ENCODE data around the gene EGFR.

The EGFR gene

GRCh38 chr7:55255496-55256445, 237.0 kb downstream of the EGFR start:
- Histone ChIP-seq H3K4me1 (ENCODE audit: control insufficient read depth, insufficient read depth, low read length) (peaks cover 13% of the 10 kb centered on the region), H3K9me3 (ENCODE audit: control insufficient read depth, low read length) (no peaks in the 10 kb centered on the region), H3K9ac (ENCODE audit: low read length) (peak overlapping the region; percentile 56), H3K27me3 (ENCODE audit: control insufficient read depth, insufficient read depth, low read length) (peaks cover 25% of the 10 kb centered on the region), H3K4me3 (ENCODE audit: low read length) (peak overlapping the region; percentile 83), H3K36me3 (ENCODE audit: control insufficient read depth, insufficient read depth, low read length) (no peaks in the 10 kb centered on the region)

- H3K9me3 ChIP-seq (ENCODE audit: control insufficient read depth, low read length), result no peaks in the 10 kb centered on the region
- peaks cover 23% of the 10 kb centered on the region for H3K27me3 ChIP-seq (ENCODE audit: control insufficient read depth, insufficient read depth, low read length)
- no peak overlapping the region for H3K4me3 ChIP-seq (ENCODE audit: low read length)
- H3K4me1 ChIP-seq (ENCODE audit: control insufficient read depth, insufficient read depth, low read length), result peaks cover 13% of the 10 kb centered on the region
- H3K9ac ChIP-seq (ENCODE audit: low read length), result no peak overlapping the region
- H3K36me3 ChIP-seq (ENCODE audit: control insufficient read depth, insufficient read depth, low read length), result no peaks in the 10 kb centered on the region
Measured at GRCh38 chr7:55258631-55259030, 239.8 kb downstream of the EGFR start.

GRCh38 chr7:55260171-55260570, 241.4 kb downstream of the EGFR start:
- H3K27me3 ChIP-seq (ENCODE audit: control insufficient read depth, insufficient read depth, low read length), result peaks cover 9% of the 10 kb centered on the region
- H3K4me3 ChIP-seq (ENCODE audit: low read length), result no peak overlapping the region
- no peaks in the 10 kb centered on the region for H3K36me3 ChIP-seq (ENCODE audit: control insufficient read depth, insufficient read depth, low read length)
- no peak overlapping the region for H3K9ac ChIP-seq (ENCODE audit: low read length)
- no peaks in the 10 kb centered on the region for H3K9me3 ChIP-seq (ENCODE audit: control insufficient read depth, low read length)
- H3K4me1 ChIP-seq (ENCODE audit: control insufficient read depth, insufficient read depth, low read length), result peaks cover 7% of the 10 kb centered on the region

DNA sequence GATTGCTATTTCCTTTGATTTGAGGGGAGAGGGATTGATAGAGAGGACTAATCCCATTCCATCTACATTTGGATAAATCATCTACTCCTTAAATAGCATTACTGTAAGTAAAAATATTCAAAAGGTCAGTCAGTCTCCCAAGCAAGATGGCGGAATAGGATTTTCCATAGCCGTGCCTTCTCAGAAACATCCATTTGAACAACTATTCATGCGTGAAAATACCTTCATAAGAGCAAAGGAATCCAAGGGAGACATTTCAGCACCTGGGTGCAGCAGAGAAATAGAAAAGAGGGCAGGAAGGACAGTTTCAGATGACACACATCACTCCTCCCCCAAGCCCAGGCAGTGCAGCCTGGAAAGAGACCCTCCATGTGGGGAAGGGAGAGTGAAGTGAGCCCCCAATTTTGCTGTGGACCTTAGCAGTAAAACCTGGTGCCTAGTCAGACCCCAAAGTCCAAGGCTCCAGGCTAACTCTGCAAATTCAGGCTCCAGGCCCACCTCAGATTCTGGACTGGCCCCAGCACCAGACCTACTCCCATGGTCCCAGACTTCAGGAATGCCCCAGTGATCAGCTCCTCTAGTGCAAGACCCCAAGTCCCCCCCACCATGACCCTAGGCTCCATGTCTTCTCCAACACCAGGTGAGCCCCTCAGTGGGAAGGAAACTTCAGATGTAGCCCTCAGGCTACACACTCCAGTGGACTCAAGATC, 242.0 kb downstream of the EGFR start:
- Histone ChIP-seq H3K27me3 (ENCODE audit: control insufficient read depth, insufficient read depth, low read length) (peaks cover 4% of the 10 kb centered on the region), H3K9ac (ENCODE audit: low read length) (no peak overlapping the region), H3K36me3 (ENCODE audit: control insufficient read depth, insufficient read depth, low read length) (no peaks in the 10 kb centered on the region), H3K4me3 (ENCODE audit: low read length) (no peak overlapping the region), H3K9me3 (ENCODE audit: control insufficient read depth, low read length) (no peaks in the 10 kb centered on the region), H3K4me1 (ENCODE audit: control insufficient read depth, insufficient read depth, low read length) (peaks cover under 1% of the 10 kb centered on the region)

All from mucosa of stomach (tissue), 1 donor.